Astrocyte of the spinal cord (primary cell): Measurements from ENCODE around the gene AGAP4.
"Not testable (repeated sequence)": the region's sequence is repeated elsewhere in the genome, so short reads cannot be mapped to it uniquely, and the experiment has no call there.

Experiments used
- DNase-seq: peaks from one replicate; pipeline ENCODE4 v3.0.0; 2011; ENCODE audit warnings: low read depth, low spot score
- H3K4me3 ChIP-seq: 2 replicates; pipeline ENCODE4 v1.5.1; 2011; ENCODE audit warnings: low read depth, mild to moderate bottlenecking, low read length, moderate library complexity
- in situ Hi-C: cut with HindIII; loops from 2 replicates; pipeline ENCODE4 v1.10.0; 2017; ENCODE audit warnings: low sequenced_read_pairs

Gene AGAP4

DNA sequence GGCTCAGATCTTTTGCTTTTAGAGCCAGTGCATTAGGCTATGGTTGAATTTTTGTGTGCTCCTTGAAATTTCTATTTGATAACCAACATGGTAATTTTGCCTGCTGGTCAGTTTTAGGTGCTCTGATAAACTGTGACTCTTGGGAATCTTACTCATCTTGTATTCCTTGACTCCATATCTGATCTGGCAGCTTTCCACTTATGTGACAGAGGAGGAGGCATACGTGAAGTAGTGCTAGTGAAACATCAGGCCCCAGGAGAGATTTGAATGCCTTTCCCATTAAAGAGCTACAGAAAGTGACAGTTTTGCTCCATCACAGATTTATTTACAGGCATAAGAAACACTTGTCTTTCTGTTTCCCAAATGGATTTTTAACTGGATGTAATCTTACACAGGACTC is 61.1 kb downstream of the AGAP4 start:
- H3K4me3 ChIP-seq, in situ Hi-C loops: not testable (repeated sequence)

More for the DNA sequence above, 61.1 kb downstream of the AGAP4 start:
- not testable (repeated sequence) for DNase-seq
